IMR-90 (cell line): ENCODE results near the gene OR2A1. TPM values are rescaled to one million over a fixed set of nuclear protein-coding genes. Genes with fewer than 3 reads are reported as not detected.
"Not testable (repeated sequence)": the region's sequence is repeated elsewhere in the genome, so short reads cannot be mapped to it uniquely, and the experiment has no call there.

ENCODE experiments used
- ATAC-seq: fragments of 200-7000 bp; cut with Tn5 transposase; 2 replicates; pipeline ENCODE4 v1.9.1; 2020; ENCODE audit warnings: low read depth, mild to moderate bottlenecking, moderate library complexity
- BruUV-seq: library from RNA; stranded (reverse); fragments of 400-500 nt; replicated peaks from 2 replicates; lab custom pipeline; 2021; lab: Mats Ljungman, UMichigan
- CTCF ChIA-PET: fragments of 300-600 bp; formaldehyde crosslinking; extraction: SDS; loops from one replicate; lab custom pipeline; 2021; ENCODE audit warnings: antibody characterized with exemption; lab: Yijun Ruan, JAX
- POLR2A ChIA-PET: fragments of 300-600 bp; sonication (Branson Sonifier 250); formaldehyde crosslinking; loops from one replicate; lab custom pipeline; 2022; ENCODE audit warnings: antibody characterized with exemption; ENCODE audit not compliant: unreplicated experiment; lab: Charles Lee
- DNase-seq: peaks from one replicate; pipeline ENCODE4 v3.0.0; 2013
- H2AFZ ChIP-seq: replicated peaks from 2 replicates; pipeline ENCODE3; 2013; ENCODE audit warnings: low read length, mild to moderate bottlenecking; ENCODE audit not compliant: poor library complexity
- H2AK5ac ChIP-seq: 2 replicates; pipeline ENCODE4 v1.6.1; 2013; ENCODE audit warnings: low read depth, low read length, inconsistent platforms
- H2AK9ac ChIP-seq: replicated peaks from 2 replicates; pipeline ENCODE3; 2013; ENCODE audit warnings: mild to moderate bottlenecking, low read depth, low read length, moderate library complexity; ENCODE audit not compliant: poor library complexity
- H2BK120ac ChIP-seq: 2 replicates; pipeline ENCODE4 v1.6.1; 2013; ENCODE audit warnings: low read depth, low read length, inconsistent platforms
- H2BK15ac ChIP-seq: 3 replicates; pipeline ENCODE4 v1.6.1; 2013; ENCODE audit warnings: low read depth, low read length, inconsistent platforms
- H2BK20ac ChIP-seq: 2 replicates; pipeline ENCODE4 v1.6.1; 2013; ENCODE audit warnings: low read depth, mild to moderate bottlenecking, inconsistent platforms, low read length, moderate library complexity
- H2BK5ac ChIP-seq: 2 replicates; pipeline ENCODE4 v1.6.1; 2013; ENCODE audit warnings: mild to moderate bottlenecking, low read depth, low read length, inconsistent platforms; ENCODE audit not compliant: poor library complexity, severe bottlenecking
- H3K14ac ChIP-seq: replicated peaks from 2 replicates; pipeline ENCODE4 v1.6.1; 2013; ENCODE audit warnings: low read depth, low read length, inconsistent platforms
- H3K18ac ChIP-seq: 2 replicates; pipeline ENCODE4 v1.6.1; 2013; ENCODE audit warnings: low read depth, low read length, control low read depth
- H3K23ac ChIP-seq: 2 replicates; pipeline ENCODE4 v1.6.1; 2013; ENCODE audit warnings: low read depth, low read length, inconsistent platforms
- H3K27ac ChIP-seq: 2 replicates; pipeline ENCODE4 v1.5.1; 2013; ENCODE audit warnings: mild to moderate bottlenecking, control low read depth, low read length; ENCODE audit not compliant: insufficient read depth
- H3K27me3 ChIP-seq: 2 replicates; pipeline ENCODE4 v1.6.1; 2013; ENCODE audit warnings: low read length; ENCODE audit not compliant: control insufficient read depth, insufficient read depth
- H3K36me3 ChIP-seq: 2 replicates; pipeline ENCODE4 v1.6.1; 2013; ENCODE audit warnings: low read length, mixed read lengths; ENCODE audit not compliant: control insufficient read depth, insufficient read depth
- H3K4ac ChIP-seq: 2 replicates; pipeline ENCODE4 v1.6.1; 2013; ENCODE audit warnings: low read depth, low read length, inconsistent platforms
- H3K4me1 ChIP-seq: 2 replicates; pipeline ENCODE4 v1.6.1; 2013; ENCODE audit warnings: low read length, mixed read lengths; ENCODE audit not compliant: control insufficient read depth, insufficient read depth
- H3K4me2 ChIP-seq: 2 replicates; pipeline ENCODE4 v1.6.1; 2013; ENCODE audit warnings: low read depth, mild to moderate bottlenecking, control low read depth, low read length, moderate library complexity
- H3K4me3 ChIP-seq: 2 replicates; pipeline ENCODE4 v1.5.1; 2013; ENCODE audit warnings: low read depth, mild to moderate bottlenecking, control low read depth, low read length, moderate library complexity; ENCODE audit not compliant: insufficient read depth
- H3K56ac ChIP-seq: 2 replicates; pipeline ENCODE4 v1.6.1; 2013; ENCODE audit warnings: low read length, inconsistent platforms; ENCODE audit not compliant: insufficient read depth; ENCODE audit errors: extremely low read depth
- H3K79me1 ChIP-seq, 2 experiments: 2 replicates each; pipeline ENCODE4 v1.6.1; 2013; ENCODE audit warnings: low read length in 2 of 2, inconsistent platforms in 1 of 2, low read depth in 1 of 2
- H3K9ac ChIP-seq: 2 replicates; pipeline ENCODE4 v1.6.1; 2013; ENCODE audit warnings: low read depth, low read length, control low read depth
- H3K9me1 ChIP-seq: 2 replicates; pipeline ENCODE4 v1.6.1; 2013; ENCODE audit warnings: low read length, inconsistent platforms; ENCODE audit not compliant: insufficient read depth
- H3K9me3 ChIP-seq: 2 replicates; pipeline ENCODE4 v1.6.1; 2013; ENCODE audit warnings: low read length; ENCODE audit not compliant: control insufficient read depth, insufficient read depth
- H4K20me1 ChIP-seq: 2 replicates; pipeline ENCODE4 v1.6.1; 2013; ENCODE audit warnings: low read length, inconsistent platforms; ENCODE audit not compliant: insufficient read depth
- H4K5ac ChIP-seq: 2 replicates; pipeline ENCODE4 v1.6.1; 2013; ENCODE audit warnings: mild to moderate bottlenecking, low read depth, low read length, control low read depth
- H4K8ac ChIP-seq, 2 experiments: 2 replicates each; pipeline ENCODE4 v1.6.1; 2013; ENCODE audit warnings: low read depth in 2 of 2, low read length in 2 of 2, control low read depth in 1 of 2, inconsistent platforms in 1 of 2
- H4K91ac ChIP-seq: 2 replicates; pipeline ENCODE4 v1.6.1; 2013; ENCODE audit warnings: low read depth, low read length, inconsistent platforms; ENCODE audit not compliant: insufficient read depth
- WGBS, 2 experiments: methylation state at CpG; one replicate each; pipeline versions ENCODE4 v1.1.5 to v1.1.7; 2013; ENCODE audit warnings: missing lambda C conversion rate in 2 of 2; ENCODE audit not compliant: insufficient read length in 1 of 2; ENCODE audit errors: extremely low coverage in 2 of 2; 5-methylcytosine and 5-hydroxymethylcytosine counted together
- dilution Hi-C: fragments of 300-500 bp; cut with HindIII; formaldehyde crosslinking; loops from one replicate; pipeline ENCODE4 v1.14.3; 2018; ENCODE audit warnings: low sequenced_read_pairs; ENCODE audit not compliant: unreplicated experiment
- in situ Hi-C: fragments of 300-500 bp; cut with MboI; formaldehyde crosslinking; loops from 3 replicates; pipeline ENCODE4 v1.14.3; 2019; ENCODE audit warnings: low sequenced_read_pairs, inconsistent platforms, mixed read lengths
- intact Hi-C: fragments of 100-400 bp; cut with micrococcal nuclease; formaldehyde crosslinking; loops from 2 replicates; pipeline ENCODE4 v1.10.0; 2022
- polyA plus RNA-seq, 3 experiments: library from polyadenylated mRNA; depleted of rRNA; stranded (reverse); fragments of >200 nt; gene quantifications; 2 replicates each; pipeline ENCODE4 v1.2.3, GENCODE V29; 2012; ENCODE audit warnings: low replicate concordance in 1 of 3
- total RNA-seq: library from RNA; depleted of rRNA; stranded (reverse); fragments of >200 nt; gene quantifications from 2 replicates; pipeline ENCODE4 v1.2.3, GENCODE V29; 2012

The OR2A1 gene
- total and polyA plus RNA-seq, 2 of the 4 experiments (the other 2 are of a cell fraction): not detected

- BruUV-seq, DNase-seq: not testable (repeated sequence)
These were observed 19.7 kb downstream of the OR2A1 start for GRCh38 chr7:144331996-144332288.

GRCh38 chr7:144348625-144349024 lies 36.4 kb downstream of the OR2A1 start:
- H2AK9ac ChIP-seq, POLR2A ChIA-PET, H3K18ac ChIP-seq, dilution Hi-C loops, H4K8ac ChIP-seq, H3K9me3 ChIP-seq, BruUV-seq, H3K4me2 ChIP-seq, H3K27me3 ChIP-seq, H4K20me1 ChIP-seq, H3K4me3 ChIP-seq, H3K23ac ChIP-seq, H3K36me3 ChIP-seq, H2AK5ac ChIP-seq, H3K79me1 ChIP-seq, H3K9ac ChIP-seq, H2BK120ac ChIP-seq, in situ Hi-C loops, CTCF ChIA-PET, ATAC-seq, H2BK20ac ChIP-seq, intact Hi-C loops, H2AFZ ChIP-seq, H4K5ac ChIP-seq, DNase-seq, H2BK15ac ChIP-seq, H3K56ac ChIP-seq, H3K4ac ChIP-seq, H4K91ac ChIP-seq, H2BK5ac ChIP-seq, H3K14ac ChIP-seq, H3K4me1 ChIP-seq, H3K27ac ChIP-seq, H3K9me1 ChIP-seq: not testable (repeated sequence)
- no CpG with 5 or more reads among the region's 1 CpG for WGBS, 2 experiments

More at GRCh38 chr7:144331996-144332288, 19.7 kb downstream of the OR2A1 start:
- H3K79me1 ChIP-seq, H4K8ac ChIP-seq, H2AFZ ChIP-seq, in situ Hi-C loops, CTCF ChIA-PET, H4K5ac ChIP-seq, H4K20me1 ChIP-seq, H3K4ac ChIP-seq, H2AK5ac ChIP-seq, H3K56ac ChIP-seq, intact Hi-C loops, H3K4me3 ChIP-seq, H2BK20ac ChIP-seq, H3K14ac ChIP-seq, POLR2A ChIA-PET, dilution Hi-C loops, H3K36me3 ChIP-seq, H3K27ac ChIP-seq, H3K23ac ChIP-seq, H3K9me1 ChIP-seq, H2BK5ac ChIP-seq, H2AK9ac ChIP-seq, H3K27me3 ChIP-seq, H3K4me1 ChIP-seq, ATAC-seq, H2BK120ac ChIP-seq, H3K9ac ChIP-seq, H2BK15ac ChIP-seq, H3K4me2 ChIP-seq, H3K18ac ChIP-seq, H3K9me3 ChIP-seq, H4K91ac ChIP-seq: not testable (repeated sequence)
- WGBS, 2 experiments: no CpG with 5 or more reads among the region's 2 CpGs
